Activated CD8-positive, alpha-beta memory T cell treated with anti-CD3 and anti-CD28 coated beads for 36 hours (primary cell): ENCODE measurements around the gene RAD51B. TPM values are rescaled to one million over a fixed set of nuclear protein-coding genes. Genes with fewer than 3 reads are reported as not detected.

Experiments used
- CTCF ChIA-PET: fragments of 350-600 bp; sonication (Branson Sonifier 250); formaldehyde crosslinking; loops from one replicate; lab custom pipeline; 2021; ENCODE audit warnings: antibody characterized with exemption; lab: Charles Lee
- POLR2A ChIA-PET: fragments of 350-600 bp; sonication (Branson Sonifier 250); formaldehyde crosslinking; loops from one replicate; lab custom pipeline; 2021; ENCODE audit warnings: antibody characterized with exemption; lab: Charles Lee
- total RNA-seq, 2 experiments: library from RNA; stranded (reverse); gene quantifications; one replicate each; pipeline ENCODE4 v1.2.3, GENCODE V29; 2021

Gene RAD51B
- total RNA-seq, 2 experiments from 2014 or later, result 25.0 to 26.0 TPM

GRCh38 chr14:67934862-67935261 lies 115.3 kb downstream of the RAD51B start:
- ChIA-PET CTCF (interaction anchor here (1.6 kb wide), 1 partner anchor 10 kb away, joined by 4 read pairs; no protein-coding TSS in a partner anchor), POLR2A (no interaction called here)

GRCh38 chr14:67935371-67935770 lies 115.8 kb downstream of the RAD51B start:
- CTCF ChIA-PET, result no interaction called here
- POLR2A ChIA-PET, result no interaction called here

GRCh38 chr14:67938071-67938470 lies 118.5 kb downstream of the RAD51B start:
- CTCF ChIA-PET, result no interaction called here
- POLR2A ChIA-PET, result no interaction called here

GRCh38 chr14:67940486-67941455 lies 121.2 kb downstream of the RAD51B start:
- ChIA-PET POLR2A (no interaction called here), CTCF (no interaction called here)

GRCh38 chr14:67941456-67942018 lies 122.0 kb downstream of the RAD51B start:
- ChIA-PET CTCF (no interaction called here), POLR2A (no interaction called here)

GRCh38 chr14:67942080-67942710 lies 122.6 kb downstream of the RAD51B start:
- ChIA-PET CTCF (no interaction called here), POLR2A (no interaction called here)

- ChIA-PET CTCF (interaction anchor here (0.6 to 1.3 kb wide), 9 partner anchors 10 to 872 kb away, joined by 3 to 5 read pairs (median 4); no protein-coding TSS in a partner anchor), POLR2A (interaction anchor here (0.6 kb wide), 1 partner anchor 775 kb away, joined by 7 read pairs; no protein-coding TSS in a partner anchor)
These were observed 124.4 kb downstream of the RAD51B start for GRCh38 chr14:67943947-67944346.

- ChIA-PET CTCF (interaction anchor here (0.6 to 1.3 kb wide), 9 partner anchors 11 to 871 kb away, joined by 3 to 5 read pairs (median 4); no protein-coding TSS in a partner anchor), POLR2A (interaction anchor here (0.6 kb wide), 1 partner anchor 774 kb away, joined by 7 read pairs; no protein-coding TSS in a partner anchor)
These were observed 125.0 kb downstream of the RAD51B start for GRCh38 chr14:67944605-67945004.

- POLR2A ChIA-PET, result no interaction called here
- CTCF ChIA-PET, result no interaction called here
These were observed 130.2 kb downstream of the RAD51B start for GRCh38 chr14:67949771-67950170.

- ChIA-PET POLR2A (no interaction called here), CTCF (no interaction called here)
These were observed 130.8 kb downstream of the RAD51B start for GRCh38 chr14:67950386-67950785.

- CTCF ChIA-PET, result no interaction called here
- POLR2A ChIA-PET, result no interaction called here
These were observed 132.1 kb downstream of the RAD51B start for GRCh38 chr14:67951529-67952135.

GRCh38 chr14:67952381-67952780 lies 132.8 kb downstream of the RAD51B start:
- POLR2A ChIA-PET, result no interaction called here
- CTCF ChIA-PET, result no interaction called here

GRCh38 chr14:67952786-67953185 lies 133.2 kb downstream of the RAD51B start:
- ChIA-PET CTCF (no interaction called here), POLR2A (no interaction called here)

- CTCF ChIA-PET, result interaction anchor here (0.7 kb wide), 1 partner anchor 9 kb away, joined by 3 read pairs; no protein-coding TSS in a partner anchor
These were observed 135.7 kb downstream of the RAD51B start for GRCh38 chr14:67955261-67955660.

GRCh38 chr14:67957946-67958345 lies 138.4 kb downstream of the RAD51B start:
- CTCF ChIA-PET, result interaction anchor here (0.6 kb wide), 1 partner anchor 556 kb away, joined by 3 read pairs; no protein-coding TSS in a partner anchor
- POLR2A ChIA-PET, result no interaction called here

More at GRCh38 chr14:67955261-67955660, 135.7 kb downstream of the RAD51B start:
- POLR2A ChIA-PET, result no interaction called here

GRCh38 chr14:67961676-67962075 lies 142.1 kb downstream of the RAD51B start:
- CTCF ChIA-PET, result no interaction called here

GRCh38 chr14:67962215-67962644 lies 142.7 kb downstream of the RAD51B start:
- ChIA-PET POLR2A (no interaction called here), CTCF (no interaction called here)

More at GRCh38 chr14:67961676-67962075, 142.1 kb downstream of the RAD51B start:
- POLR2A ChIA-PET, result no interaction called here

GRCh38 chr14:67963545-67963944 lies 144.0 kb downstream of the RAD51B start:
- ChIA-PET POLR2A (no interaction called here), CTCF (no interaction called here)
